Type B pancreatic cell (in vitro differentiated cells): Measurements from ENCODE around the gene PKN1. TPM values are rescaled to one million over a fixed set of nuclear protein-coding genes. Genes with fewer than 3 reads are reported as not detected.
A peak's percentile ranks its signal among the peaks of the same experiment; 100 is the strongest.

Experiments used
- DNase-seq: peaks from one replicate; pipeline ENCODE4 v3.0.0; 2021; ENCODE audit warnings: mixed read lengths; ENCODE audit not compliant: unreplicated experiment; ENCODE audit errors: extremely low spot score
- H3K27ac Mint-ChIP-seq: 2 replicates; pipeline ENCODE4 v1.8.0; 2021; ENCODE audit warnings: mild to moderate bottlenecking, mixed read lengths
- H3K27me3 Mint-ChIP-seq: 2 replicates; pipeline ENCODE4 v1.8.0; 2021; ENCODE audit warnings: mixed read lengths
- H3K36me3 Mint-ChIP-seq: 2 replicates; pipeline ENCODE4 v1.8.0; 2021; ENCODE audit warnings: mixed read lengths
- H3K4me1 Mint-ChIP-seq: one replicate; pipeline ENCODE4 v1.8.0; 2021; ENCODE audit warnings: mixed read lengths; ENCODE audit not compliant: unreplicated experiment
- H3K4me3 Mint-ChIP-seq: 2 replicates; pipeline ENCODE4 v1.8.0; 2021; ENCODE audit warnings: mild to moderate bottlenecking, mixed read lengths
- H3K9me3 Mint-ChIP-seq: 2 replicates; pipeline ENCODE4 v1.8.0; 2021; ENCODE audit warnings: mixed read lengths
- total RNA-seq: library from RNA; stranded (reverse); gene quantifications from 2 replicates; pipeline ENCODE4 v1.2.1, GENCODE V29; 2021; ENCODE audit warnings: low replicate concordance
- TF ChIP-seq, protein P1 (sequence below): fragments of 200-600 bp; sonication (generic); conservative IDR thresholded peaks from 2 replicates; pipeline ENCODE4 v1.5.0; 2021; ENCODE audit warnings: antibody characterized with exemption, mild to moderate bottlenecking

Gene PKN1
- total RNA-seq, 1 donor from 2014 or later = 85.3 TPM

DNA sequence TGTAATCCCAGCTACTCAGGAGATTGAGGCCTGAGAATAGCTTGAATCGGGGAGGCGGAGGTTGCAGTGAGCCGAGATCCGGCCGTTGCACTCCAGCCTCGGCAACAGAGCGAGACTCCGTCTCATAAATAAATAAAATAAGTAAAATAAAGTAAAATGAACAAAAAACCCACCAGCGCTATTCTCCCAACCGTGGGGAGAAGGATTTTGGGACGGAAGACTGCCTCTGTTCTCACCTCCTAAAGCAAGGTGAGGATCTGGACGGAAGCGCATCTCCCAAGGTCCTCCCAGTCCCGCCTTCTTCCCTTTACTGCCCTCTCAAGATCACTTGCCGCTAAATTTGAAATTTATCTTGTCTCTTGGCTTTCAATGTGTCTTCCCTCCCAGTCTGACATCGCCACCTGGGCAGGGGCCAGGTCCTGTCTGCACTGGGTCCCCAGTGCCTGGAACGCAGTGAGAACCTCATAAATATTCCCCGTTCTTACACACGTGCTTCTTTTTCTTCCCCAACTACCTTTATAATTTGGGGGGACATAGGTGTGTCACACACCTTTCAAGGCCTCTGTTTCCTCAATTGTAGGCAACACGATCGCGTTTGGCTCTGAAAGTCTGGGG, 86.2 kb downstream of the PKN1 start:
- peak overlapping the region; percentile 70 for H3K4me3 Mint-ChIP-seq
- TF ChIP-seq, protein P1, sequence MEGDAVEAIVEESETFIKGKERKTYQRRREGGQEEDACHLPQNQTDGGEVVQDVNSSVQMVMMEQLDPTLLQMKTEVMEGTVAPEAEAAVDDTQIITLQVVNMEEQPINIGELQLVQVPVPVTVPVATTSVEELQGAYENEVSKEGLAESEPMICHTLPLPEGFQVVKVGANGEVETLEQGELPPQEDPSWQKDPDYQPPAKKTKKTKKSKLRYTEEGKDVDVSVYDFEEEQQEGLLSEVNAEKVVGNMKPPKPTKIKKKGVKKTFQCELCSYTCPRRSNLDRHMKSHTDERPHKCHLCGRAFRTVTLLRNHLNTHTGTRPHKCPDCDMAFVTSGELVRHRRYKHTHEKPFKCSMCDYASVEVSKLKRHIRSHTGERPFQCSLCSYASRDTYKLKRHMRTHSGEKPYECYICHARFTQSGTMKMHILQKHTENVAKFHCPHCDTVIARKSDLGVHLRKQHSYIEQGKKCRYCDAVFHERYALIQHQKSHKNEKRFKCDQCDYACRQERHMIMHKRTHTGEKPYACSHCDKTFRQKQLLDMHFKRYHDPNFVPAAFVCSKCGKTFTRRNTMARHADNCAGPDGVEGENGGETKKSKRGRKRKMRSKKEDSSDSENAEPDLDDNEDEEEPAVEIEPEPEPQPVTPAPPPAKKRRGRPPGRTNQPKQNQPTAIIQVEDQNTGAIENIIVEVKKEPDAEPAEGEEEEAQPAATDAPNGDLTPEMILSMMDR = no peak
- H3K27ac Mint-ChIP-seq = peak overlapping the region; percentile 96
- H3K9me3 Mint-ChIP-seq = no peaks in the 10 kb centered on the region
- peaks cover 24% of the 10 kb centered on the region for H3K36me3 Mint-ChIP-seq
- no peak for DNase-seq
- peaks cover 34% of the 10 kb centered on the region for H3K4me1 Mint-ChIP-seq
- no peaks in the 10 kb centered on the region for H3K27me3 Mint-ChIP-seq

DNA sequence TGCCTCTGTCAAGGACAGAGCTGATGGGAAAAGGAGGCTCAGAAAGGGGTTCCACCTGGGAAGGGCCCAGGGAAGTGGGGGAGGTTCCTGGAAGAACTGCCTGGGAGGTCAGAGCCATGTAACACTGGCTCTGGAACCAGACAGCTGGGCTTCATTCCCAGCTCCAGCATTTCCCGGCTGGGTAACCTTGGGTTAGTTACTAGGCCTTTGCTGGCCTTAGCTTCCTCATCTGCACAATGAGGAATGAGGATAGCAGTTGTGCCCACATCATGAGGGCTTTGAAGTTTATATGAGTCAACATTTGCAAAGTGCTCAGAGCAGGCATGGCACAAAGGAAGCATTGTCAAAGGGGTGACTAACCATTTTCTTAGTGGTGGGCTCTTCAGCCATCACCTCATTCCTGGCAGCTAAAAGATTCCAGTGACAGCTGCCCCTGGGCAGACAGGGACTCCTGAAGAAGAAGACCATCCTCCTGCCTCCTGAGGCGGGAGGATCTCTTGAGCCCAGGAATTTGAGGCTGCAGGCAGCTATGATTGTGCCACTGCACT, 86.8 kb downstream of the PKN1 start:
- H3K36me3 Mint-ChIP-seq = peaks cover 19% of the 10 kb centered on the region
- peak overlapping the region; percentile 81 for H3K27ac Mint-ChIP-seq
- DNase-seq = no peak
- TF ChIP-seq, protein P1 = no peak
- H3K27me3 Mint-ChIP-seq = no peaks in the 10 kb centered on the region
- no peaks in the 10 kb centered on the region for H3K9me3 Mint-ChIP-seq
- H3K4me1 Mint-ChIP-seq = peaks cover 28% of the 10 kb centered on the region
- H3K4me3 Mint-ChIP-seq = peak overlapping the region; percentile 70

DNA sequence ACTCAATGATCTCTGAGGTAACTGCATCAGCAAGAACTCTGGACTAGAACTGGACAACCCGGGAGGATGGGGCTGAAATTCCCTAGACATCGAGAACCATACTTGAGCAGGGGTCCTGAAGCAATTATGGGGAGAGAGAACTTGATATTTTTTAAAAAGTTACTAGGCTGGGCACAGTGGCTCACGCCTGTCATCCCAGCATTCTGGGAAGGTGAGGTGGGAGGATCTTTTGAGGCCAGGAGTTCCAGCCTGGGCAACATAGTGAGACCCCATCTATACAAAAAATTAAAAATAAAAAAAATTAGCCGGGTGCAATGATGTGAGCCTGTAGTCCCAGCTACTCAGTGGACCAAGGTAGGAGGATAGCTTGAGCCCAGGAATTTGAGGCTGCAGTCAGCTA, 87.4 kb downstream of the PKN1 start:
- Mint-ChIP-seq H3K27me3 (no peaks in the 10 kb centered on the region), H3K36me3 (peaks cover 13% of the 10 kb centered on the region), H3K4me1 (peaks cover 22% of the 10 kb centered on the region), H3K9me3 (no peaks in the 10 kb centered on the region), H3K27ac (no peak overlapping the region), H3K4me3 (no peak overlapping the region)
- no peak for DNase-seq
- TF ChIP-seq, protein P1 = no peak

Other genes with a start within 250 kb of the PKN1 start
- gene ADGRL1, start 227.1 kb upstream of the PKN1 start, total RNA-seq = 24.9 and 62.4 TPM in 2 replicates
- gene ADGRE5, start 51.9 kb upstream of the PKN1 start, total RNA-seq = 4.9 and 14.3 TPM in 2 replicates
- 71.9 and 84.3 TPM in 2 replicates for gene DDX39A, start 14.0 kb upstream of the PKN1 start, total RNA-seq
- 0.56 and 1.0 TPM in 2 replicates for gene PTGER1, start 42.0 kb downstream of the PKN1 start, total RNA-seq
- gene GIPC1, start 62.8 kb downstream of the PKN1 start, total RNA-seq = 123 and 308 TPM in 2 replicates
- gene DNAJB1, start 85.1 kb downstream of the PKN1 start, total RNA-seq = 142 and 277 TPM in 2 replicates
- gene TECR, start 96.3 kb downstream of the PKN1 start, total RNA-seq = 171 and 240 TPM in 2 replicates
- 137 and 188 TPM in 2 replicates for gene NDUFB7, start 138.8 kb downstream of the PKN1 start, total RNA-seq
- not detected in 2 replicates for gene CLEC17A, start 149.8 kb downstream of the PKN1 start, total RNA-seq
- not detected in 2 replicates for gene ADGRE3, start 241.5 kb downstream of the PKN1 start, total RNA-seq